Measurements from ENCODE around the gene CATSPERD.
"Not testable (repeated sequence)": the region's sequence is repeated elsewhere in the genome, so short reads cannot be mapped to it uniquely, and the experiment has no call there.

The CATSPERD gene

DNA sequence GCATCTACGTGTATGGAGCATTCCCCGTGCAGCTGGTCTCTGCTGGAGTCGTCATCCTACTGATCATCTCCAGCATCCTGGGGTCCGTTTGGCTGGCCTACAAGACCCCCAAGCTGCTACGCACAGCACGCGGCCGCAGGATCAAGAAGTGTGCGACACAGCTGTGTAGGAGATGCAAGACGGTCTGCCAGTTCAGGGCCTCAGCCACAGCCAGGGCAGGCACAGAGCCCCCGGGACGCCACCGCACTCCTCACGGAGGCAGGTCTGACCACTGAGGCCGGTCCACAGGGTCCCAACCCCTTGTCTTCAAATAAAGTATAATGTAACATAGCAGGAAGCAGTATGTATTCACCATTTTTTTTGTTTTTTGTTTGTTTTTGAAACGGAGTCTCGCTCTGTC is 58.0 kb downstream of the CATSPERD start:
- Histone ChIP-seq H3K36me3 (replicated peaks) (no peaks in the 10 kb centered on the region), H3K4me3 (ENCODE audit: low read depth, low read length) (no peak overlapping the region), H3K27ac (no peak overlapping the region), H3K27me3 (replicated peaks) (no peaks in the 10 kb centered on the region)
- TF ChIP-seq CTCF (IDR thresholded peaks at IDR 0.05; ENCODE audit: low read depth, low read length, missing control alignments): no peak
- in situ Hi-C loops (cut with HindIII; ENCODE audit: low pct_ligation_motif_present, low sequenced_read_pairs): no loop called here
- no peak for DNase-seq

DNA sequence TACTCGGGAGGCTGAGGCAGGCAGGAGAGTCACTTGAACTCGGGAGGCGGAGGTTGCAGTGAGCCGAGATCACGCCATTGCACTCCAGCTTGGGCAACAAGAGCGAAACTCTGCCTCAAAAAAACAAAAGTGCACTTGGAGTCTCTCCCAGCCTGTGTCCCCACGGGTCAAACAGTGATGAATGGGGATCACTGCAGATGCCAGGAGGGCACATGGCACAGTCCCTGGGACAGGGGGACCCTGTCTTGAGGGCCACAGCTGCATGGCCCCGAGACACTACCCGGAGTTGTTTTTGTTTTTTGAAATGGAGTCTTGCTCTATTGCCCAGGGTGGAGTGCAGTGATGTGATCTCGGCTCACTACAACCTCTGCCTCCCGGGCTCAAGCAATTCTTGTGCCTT is 60.5 kb downstream of the CATSPERD start:
- H3K27me3 ChIP-seq (replicated peaks); DNase-seq; H3K27ac ChIP-seq; in situ Hi-C loops (cut with HindIII; ENCODE audit: low pct_ligation_motif_present, low sequenced_read_pairs); H3K4me3 ChIP-seq (ENCODE audit: low read depth, low read length): not testable (repeated sequence)
- peaks cover 13% of the 10 kb centered on the region for H3K36me3 ChIP-seq (replicated peaks)

DNA sequence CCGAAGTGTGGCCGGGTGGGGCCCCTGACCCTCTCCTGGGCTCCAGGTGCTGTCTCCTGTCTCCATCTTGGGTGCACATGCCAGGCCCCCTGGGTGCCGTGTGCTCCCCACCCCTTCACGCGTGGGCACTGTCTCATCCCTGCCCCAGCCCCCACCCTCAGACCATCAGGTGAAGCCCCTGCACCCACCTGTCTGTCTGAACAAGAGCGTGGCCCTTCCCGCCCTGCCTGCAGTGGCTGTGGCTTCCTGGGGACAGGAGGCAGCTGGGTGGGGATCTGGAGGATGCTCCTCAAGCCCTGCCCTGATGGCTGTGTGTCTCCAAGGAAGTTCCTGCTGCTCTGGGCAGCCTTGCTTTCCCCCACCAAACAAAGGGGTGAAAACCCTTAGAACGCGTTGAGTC is 61.9 kb downstream of the CATSPERD start:
- Histone ChIP-seq H3K27me3 (replicated peaks) (no peaks in the 10 kb centered on the region), H3K4me3 (ENCODE audit: low read depth, low read length) (no peak overlapping the region), H3K36me3 (replicated peaks) (peaks cover 24% of the 10 kb centered on the region), H3K27ac (no peak overlapping the region)
- in situ Hi-C loops (cut with HindIII; ENCODE audit: low pct_ligation_motif_present, low sequenced_read_pairs): no loop called here
- no peak for TF ChIP-seq CTCF (IDR thresholded peaks at IDR 0.05; ENCODE audit: low read depth, low read length, missing control alignments)
- no peak for DNase-seq

GRCh38 chr19:5782945-5783919 is 62.8 kb downstream of the CATSPERD start:
- Histone ChIP-seq H3K27me3 (replicated peaks) (no peaks in the 10 kb centered on the region), H3K4me3 (ENCODE audit: low read depth, low read length) (no peak overlapping the region), H3K36me3 (replicated peaks) (peaks cover 28% of the 10 kb centered on the region), H3K27ac (no peak overlapping the region)
- no peak for DNase-seq
- in situ Hi-C loops (cut with HindIII; ENCODE audit: low pct_ligation_motif_present, low sequenced_read_pairs): no loop called here
- TF ChIP-seq CTCF (IDR thresholded peaks at IDR 0.05; ENCODE audit: low read depth, low read length, missing control alignments): no peak

- in situ Hi-C loops (cut with HindIII; ENCODE audit: low pct_ligation_motif_present, low sequenced_read_pairs): no loop called here
- H3K36me3 ChIP-seq (replicated peaks): peaks cover 36% of the 10 kb centered on the region
Measured at GRCh38 chr19:5784581-5785147, 64.2 kb downstream of the CATSPERD start, which contains the start of gene PRR22. TSS of gene PRR22 (minus strand) at chr19:5784746. CDS start at chr19:5784660, 86 bp downstream.

More at GRCh38 chr19:5784581-5785147, 64.2 kb downstream of the CATSPERD start, which contains the start of gene PRR22:
- H3K27me3 ChIP-seq (replicated peaks): no peaks in the 10 kb centered on the region
- no peak for TF ChIP-seq CTCF (IDR thresholded peaks at IDR 0.05; ENCODE audit: low read depth, low read length, missing control alignments)
- H3K27ac ChIP-seq: no peak within 1 kb of the TSS
- DNase-seq: no peak
- no peak within 1 kb of the TSS for H3K4me3 ChIP-seq (ENCODE audit: low read depth, low read length)

Measured in brain microvascular endothelial cell (primary cell).